ENCODE measurements around the gene NTNG1. TPM values are rescaled to one million over a fixed set of nuclear protein-coding genes. Genes with fewer than 3 reads are reported as not detected.

NTNG1 gene
- total RNA-seq, 1 donor from 2014 or later = 5.7 TPM

GRCh38 chr1:107433068-107433467 lies 292.2 kb downstream of the NTNG1 start:
- intact Hi-C loops (cut with micrococcal nuclease) = no loop called here
- ATAC-seq (ENCODE audit: low read depth) = no peak

GRCh38 chr1:107433635-107434360 lies 293.0 kb downstream of the NTNG1 start:
- Mint-ChIP-seq H3K4me1 (peaks cover 29% of the 10 kb centered on the region), H3K36me3 (ENCODE audit: low read depth) (no peaks in the 10 kb centered on the region), H3K27me3 (no peaks in the 10 kb centered on the region), H3K27ac (peak overlapping the region; percentile 70), H3K9me3 (no peaks in the 10 kb centered on the region), H3K4me3 (no peak overlapping the region)
- ChIA-PET POLR2A (interaction anchor here (0.9 kb wide), 1 partner anchor 12 kb away, joined by 3 read pairs; no protein-coding TSS in a partner anchor), CTCF (interaction anchor here (0.9 to 7.5 kb wide), 6 partner anchors 21 to 95 kb away, joined by 3 to 147 read pairs (median 10); no protein-coding TSS in a partner anchor)
- intact Hi-C loops (cut with micrococcal nuclease) = loop anchor here (1.0 kb wide), 1 partner anchor 18 kb away; no protein-coding TSS in a partner anchor
- ATAC-seq (ENCODE audit: low read depth) = no peak
- TF ChIP-seq CTCF (IDR thresholded peaks at IDR 0.05) = no peak
- DNase-seq = no peak

More at GRCh38 chr1:107433068-107433467, 292.2 kb downstream of the NTNG1 start:
- TF ChIP-seq CTCF (IDR thresholded peaks at IDR 0.05) = no peak
- ChIA-PET CTCF (interaction anchor here (0.9 to 7.5 kb wide), 5 partner anchors 22 to 96 kb away, joined by 3 to 147 read pairs (median 4); no protein-coding TSS in a partner anchor), POLR2A (no interaction called here)
- Mint-ChIP-seq H3K27me3 (no peaks in the 10 kb centered on the region), H3K4me3 (no peak overlapping the region), H3K36me3 (ENCODE audit: low read depth) (no peaks in the 10 kb centered on the region), H3K9me3 (no peaks in the 10 kb centered on the region), H3K4me1 (peaks cover 29% of the 10 kb centered on the region), H3K27ac (peak overlapping the region; percentile 24)
- DNase-seq = no peak

- ChIA-PET POLR2A (interaction anchor here (0.7 to 0.9 kb wide), 3 partner anchors 12 to 26 kb away, joined by 3 read pairs; no protein-coding TSS in a partner anchor), CTCF (interaction anchor here (1.4 to 2.4 kb wide), 2 partner anchors 21 to 95 kb away, joined by 3 to 16 read pairs; no protein-coding TSS in a partner anchor)
- Mint-ChIP-seq H3K27ac (peak overlapping the region; percentile 70), H3K9me3 (no peaks in the 10 kb centered on the region), H3K36me3 (ENCODE audit: low read depth) (no peaks in the 10 kb centered on the region), H3K4me1 (peaks cover 31% of the 10 kb centered on the region), H3K4me3 (peak overlapping the region; percentile 44), H3K27me3 (no peaks in the 10 kb centered on the region)
- DNase-seq (no peak), ATAC-seq (ENCODE audit: low read depth) (peak; percentile 81)
- TF ChIP-seq CTCF (IDR thresholded peaks at IDR 0.05) = no peak
- intact Hi-C loops (cut with micrococcal nuclease) = loop anchor here (1.0 kb wide), 1 partner anchor 17 kb away; no protein-coding TSS in a partner anchor
These were observed 293.5 kb downstream of the NTNG1 start for GRCh38 chr1:107434361-107434693.

GRCh38 chr1:107436552-107437241 lies 295.9 kb downstream of the NTNG1 start:
- Mint-ChIP-seq H3K27me3 (no peaks in the 10 kb centered on the region), H3K36me3 (ENCODE audit: low read depth) (no peaks in the 10 kb centered on the region), H3K4me3 (no peak overlapping the region), H3K27ac (no peak overlapping the region), H3K4me1 (peaks cover 30% of the 10 kb centered on the region), H3K9me3 (no peaks in the 10 kb centered on the region)
- intact Hi-C loops (cut with micrococcal nuclease) = no loop called here
- ATAC-seq (ENCODE audit: low read depth) (no peak), DNase-seq (no peak)
- no peak for TF ChIP-seq CTCF (IDR thresholded peaks at IDR 0.05)
- POLR2A ChIA-PET = interaction anchor here (1.0 kb wide), 1 partner anchor 14 kb away, joined by 6 read pairs; no protein-coding TSS in a partner anchor
- CTCF ChIA-PET = interaction anchor here (0.6 to 2.1 kb wide), 3 partner anchors 8 to 93 kb away, joined by 4 to 7 read pairs (median 5); no protein-coding TSS in a partner anchor

All from activated B cell treated with CpG ODN at 0.5 μM for 24 hours (primary cell).